Osteoblast (primary cell): ENCODE measurements around the gene IZUMO2. TPM values are rescaled to one million over a fixed set of nuclear protein-coding genes. Genes with fewer than 3 reads are reported as not detected.
"Not testable (repeated sequence)": the region's sequence is repeated elsewhere in the genome, so short reads cannot be mapped to it uniquely, and the experiment has no call there.

ENCODE experiments used
- DNase-seq: peaks from one replicate; pipeline ENCODE4 v3.0.0; 2011; ENCODE audit warnings: low spot score, mixed read lengths; ENCODE audit not compliant: insufficient read length; ENCODE audit errors: missing footprints
- H2AFZ ChIP-seq: 2 replicates; pipeline ENCODE4 v1.6.0; 2011; ENCODE audit warnings: mild to moderate bottlenecking, low read length
- H3K27ac ChIP-seq: 2 replicates; pipeline ENCODE4 v1.5.1; 2011; ENCODE audit warnings: mild to moderate bottlenecking, low read depth, low read length, moderate library complexity
- H3K27me3 ChIP-seq: 2 replicates; pipeline ENCODE4 v1.6.0; 2012; ENCODE audit warnings: mild to moderate bottlenecking, control low read depth, inconsistent platforms, low read length, moderate library complexity; ENCODE audit not compliant: insufficient read depth
- H3K36me3 ChIP-seq: 2 replicates; pipeline ENCODE4 v1.5.1; 2011; ENCODE audit warnings: mild to moderate bottlenecking, low read length, control low read depth, moderate library complexity; ENCODE audit not compliant: insufficient read depth
- H3K4me1 ChIP-seq: 2 replicates; pipeline ENCODE4 v1.5.1; 2011; ENCODE audit warnings: mild to moderate bottlenecking, low read length, control low read depth, moderate library complexity; ENCODE audit not compliant: insufficient read depth
- H3K4me2 ChIP-seq: 2 replicates; pipeline ENCODE4 v1.6.0; 2011; ENCODE audit warnings: mild to moderate bottlenecking, low read length; ENCODE audit not compliant: insufficient read depth
- H3K4me3 ChIP-seq: fragments of 200-600 bp; sonication (generic); 3 replicates; pipeline ENCODE4 v1.5.1; 2012; ENCODE audit warnings: mild to moderate bottlenecking, low read length, inconsistent platforms; ENCODE audit not compliant: insufficient read depth
- H3K79me2 ChIP-seq: 2 replicates; pipeline ENCODE4 v1.6.0; 2012; ENCODE audit warnings: mild to moderate bottlenecking, low read length, control low read depth, inconsistent platforms; ENCODE audit not compliant: insufficient read depth
- H3K9me3 ChIP-seq: 2 replicates; pipeline ENCODE4 v1.5.1; 2011; ENCODE audit warnings: low read depth, low read length, control low read depth
- H4K20me1 ChIP-seq: 2 replicates; pipeline ENCODE4 v1.6.0; 2012; ENCODE audit warnings: mild to moderate bottlenecking, low read length, control low read depth; ENCODE audit not compliant: insufficient read depth
- total RNA-seq: library from RNA; depleted of rRNA; stranded (reverse); fragments of >200 nt; gene quantifications from 2 replicates; pipeline ENCODE4 v1.2.3, GENCODE V29; 2012
- TF ChIP-seq, protein P1 (sequence below): IDR thresholded peaks from 2 replicates; pipeline ENCODE4 v1.5.1; 2011; ENCODE audit warnings: mild to moderate bottlenecking, low read depth, low read length, moderate library complexity; ENCODE audit errors: extremely low read depth

The IZUMO2 gene
- total RNA-seq, 1 donor = not detected

DNA sequence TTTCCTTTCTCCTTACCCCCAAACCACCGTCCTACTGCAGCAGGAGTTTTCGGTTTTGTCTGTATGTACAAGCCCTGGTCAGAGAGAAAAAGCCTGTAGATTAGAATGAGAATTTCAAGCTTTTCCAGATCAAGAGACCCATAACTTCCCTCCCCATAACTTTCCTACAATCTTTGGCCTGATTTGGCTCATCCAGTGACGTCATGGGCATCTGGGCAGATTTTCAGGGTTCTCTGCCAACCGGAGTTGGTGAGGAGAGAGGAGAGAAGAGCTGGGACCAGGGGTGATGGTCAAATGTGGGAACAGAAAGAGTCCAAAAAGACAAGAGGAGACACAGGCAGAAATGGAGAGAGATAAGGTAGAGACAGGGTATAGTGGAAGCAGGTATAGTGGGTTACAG, 10.5 kb downstream of the IZUMO2 start:
- Histone ChIP-seq H4K20me1 (no peaks in the 10 kb centered on the region), H3K27me3 (no peaks in the 10 kb centered on the region)
- TF ChIP-seq, protein P1, sequence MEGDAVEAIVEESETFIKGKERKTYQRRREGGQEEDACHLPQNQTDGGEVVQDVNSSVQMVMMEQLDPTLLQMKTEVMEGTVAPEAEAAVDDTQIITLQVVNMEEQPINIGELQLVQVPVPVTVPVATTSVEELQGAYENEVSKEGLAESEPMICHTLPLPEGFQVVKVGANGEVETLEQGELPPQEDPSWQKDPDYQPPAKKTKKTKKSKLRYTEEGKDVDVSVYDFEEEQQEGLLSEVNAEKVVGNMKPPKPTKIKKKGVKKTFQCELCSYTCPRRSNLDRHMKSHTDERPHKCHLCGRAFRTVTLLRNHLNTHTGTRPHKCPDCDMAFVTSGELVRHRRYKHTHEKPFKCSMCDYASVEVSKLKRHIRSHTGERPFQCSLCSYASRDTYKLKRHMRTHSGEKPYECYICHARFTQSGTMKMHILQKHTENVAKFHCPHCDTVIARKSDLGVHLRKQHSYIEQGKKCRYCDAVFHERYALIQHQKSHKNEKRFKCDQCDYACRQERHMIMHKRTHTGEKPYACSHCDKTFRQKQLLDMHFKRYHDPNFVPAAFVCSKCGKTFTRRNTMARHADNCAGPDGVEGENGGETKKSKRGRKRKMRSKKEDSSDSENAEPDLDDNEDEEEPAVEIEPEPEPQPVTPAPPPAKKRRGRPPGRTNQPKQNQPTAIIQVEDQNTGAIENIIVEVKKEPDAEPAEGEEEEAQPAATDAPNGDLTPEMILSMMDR = no peak

GRCh38 chr19:50148528-50148927, 14.6 kb downstream of the IZUMO2 start:
- no peaks in the 10 kb centered on the region for H3K36me3 ChIP-seq
- H3K79me2 ChIP-seq = no peaks in the 10 kb centered on the region
- H3K4me1 ChIP-seq = peaks cover 8% of the 10 kb centered on the region
- TF ChIP-seq, protein P1 = no peak
- H3K27me3 ChIP-seq = no peaks in the 10 kb centered on the region
- peak overlapping the region; percentile 95 for H3K4me2 ChIP-seq
- H4K20me1 ChIP-seq = no peaks in the 10 kb centered on the region
- no peak overlapping the region for H3K4me3 ChIP-seq
- no peak for DNase-seq
- H3K27ac ChIP-seq = no peak overlapping the region
- no peak overlapping the region for H2AFZ ChIP-seq
- no peaks in the 10 kb centered on the region for H3K9me3 ChIP-seq

More for the DNA sequence above, 10.5 kb downstream of the IZUMO2 start:
- no peak for DNase-seq
- Histone ChIP-seq H3K27ac (no peak overlapping the region), H3K4me1 (peaks cover 5% of the 10 kb centered on the region), H3K4me2 (no peak overlapping the region), H2AFZ (no peak overlapping the region), H3K79me2 (no peaks in the 10 kb centered on the region), H3K36me3 (no peaks in the 10 kb centered on the region), H3K9me3 (no peaks in the 10 kb centered on the region), H3K4me3 (no peak overlapping the region)

DNA sequence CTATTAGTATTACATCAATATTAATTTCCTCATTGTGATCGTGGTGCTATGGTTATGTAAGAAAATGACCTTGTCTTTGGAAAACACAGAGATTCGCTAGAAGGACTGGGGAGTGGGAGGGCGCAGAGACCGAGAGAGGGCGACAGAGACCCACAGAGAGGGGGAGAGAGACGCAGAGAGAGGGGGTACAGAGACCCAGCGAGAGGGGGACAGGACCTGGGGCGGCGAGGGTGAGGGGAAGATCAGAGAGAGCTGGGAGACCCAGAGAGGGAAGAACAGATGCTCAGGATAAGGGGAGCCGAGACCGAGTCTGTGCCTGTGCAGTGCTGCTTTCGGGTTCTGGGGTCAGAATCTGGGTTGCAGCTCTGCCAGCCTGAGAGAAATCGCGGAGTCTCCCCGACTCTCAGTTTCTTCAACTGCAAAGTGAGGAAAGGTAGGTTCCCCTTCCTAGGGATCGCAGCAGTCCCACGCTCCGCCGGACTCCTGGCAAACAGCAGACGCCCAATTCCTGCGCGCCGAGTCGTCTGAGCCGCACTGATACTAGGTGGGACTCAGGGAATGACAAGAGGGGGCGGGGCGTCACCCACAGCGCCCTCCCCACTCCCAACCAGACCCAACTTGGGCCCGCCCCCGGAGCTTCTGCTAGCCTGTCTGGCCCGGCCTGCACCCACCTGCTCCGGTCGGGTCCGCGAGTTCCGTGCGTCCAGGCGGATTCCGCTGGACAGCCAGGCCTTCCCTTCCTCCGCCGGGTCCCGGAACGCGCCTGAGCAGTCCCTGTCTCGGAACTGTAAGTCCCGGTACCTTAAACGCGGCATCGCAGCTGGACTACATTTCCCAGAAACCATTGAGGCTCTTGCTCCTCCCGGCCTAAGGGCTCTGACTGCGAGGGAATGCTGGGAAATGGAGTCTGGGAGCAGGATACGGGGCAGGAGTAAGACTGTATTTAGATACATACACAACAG, 15.3 kb downstream of the IZUMO2 start:
- no peaks in the 10 kb centered on the region for H3K36me3 ChIP-seq
- H3K4me2 ChIP-seq = peak overlapping the region; percentile 95
- H3K4me3 ChIP-seq = peak overlapping the region; percentile 77
- peak; percentile 96 for DNase-seq
- TF ChIP-seq, protein P1 = peak; percentile 35
- peak overlapping the region; percentile 94 for H2AFZ ChIP-seq
- H3K27me3 ChIP-seq = no peaks in the 10 kb centered on the region
- H3K27ac ChIP-seq = no peak overlapping the region
- no peaks in the 10 kb centered on the region for H3K9me3 ChIP-seq
- H3K79me2 ChIP-seq = no peaks in the 10 kb centered on the region
- H4K20me1 ChIP-seq = no peaks in the 10 kb centered on the region
- H3K4me1 ChIP-seq = peaks cover 8% of the 10 kb centered on the region

DNA sequence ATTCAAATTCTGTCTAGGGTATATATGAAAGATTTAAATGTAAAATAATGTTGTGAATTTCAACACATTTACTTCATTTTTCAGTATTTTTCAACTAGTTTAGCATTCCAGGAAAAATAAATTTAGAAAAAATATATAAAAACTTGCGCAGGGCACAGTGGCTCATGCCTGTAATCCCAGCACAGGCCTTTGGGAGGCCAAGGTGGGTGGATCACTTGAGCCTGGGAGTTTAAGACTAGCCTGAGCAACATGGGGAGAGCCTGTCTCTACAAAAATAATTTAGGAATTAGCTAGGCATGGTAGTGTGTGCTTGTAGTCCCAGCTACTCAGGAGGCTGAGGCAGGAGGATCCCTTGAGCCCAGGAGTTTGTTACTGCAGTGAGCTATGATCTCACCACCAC, 21.2 kb downstream of the IZUMO2 start:
- H3K4me1 ChIP-seq, H2AFZ ChIP-seq, H4K20me1 ChIP-seq, H3K79me2 ChIP-seq, DNase-seq, H3K9me3 ChIP-seq, H3K4me2 ChIP-seq, H3K4me3 ChIP-seq, H3K27me3 ChIP-seq, H3K27ac ChIP-seq, H3K36me3 ChIP-seq: not testable (repeated sequence)

- not testable (repeated sequence) for H3K9me3 ChIP-seq, H3K4me2 ChIP-seq, H3K79me2 ChIP-seq, H3K36me3 ChIP-seq, DNase-seq, H3K27ac ChIP-seq, H2AFZ ChIP-seq, H3K27me3 ChIP-seq, H3K4me1 ChIP-seq, H4K20me1 ChIP-seq, H3K4me3 ChIP-seq
Observed at GRCh38 chr19:50140118-50140845, 22.8 kb downstream of the IZUMO2 start.

- not testable (repeated sequence) for H3K27ac ChIP-seq, H3K4me3 ChIP-seq, H3K79me2 ChIP-seq, H3K36me3 ChIP-seq, H3K4me1 ChIP-seq, H4K20me1 ChIP-seq, H3K27me3 ChIP-seq, H3K9me3 ChIP-seq, DNase-seq
- peak overlapping the region; percentile 58 for H3K4me2 ChIP-seq
- H2AFZ ChIP-seq = peak overlapping the region; percentile 11
Observed at GRCh38 chr19:50136603-50137365, 26.3 kb downstream of the IZUMO2 start.
